ENCODE results near the gene TXNRD2.

DNA sequence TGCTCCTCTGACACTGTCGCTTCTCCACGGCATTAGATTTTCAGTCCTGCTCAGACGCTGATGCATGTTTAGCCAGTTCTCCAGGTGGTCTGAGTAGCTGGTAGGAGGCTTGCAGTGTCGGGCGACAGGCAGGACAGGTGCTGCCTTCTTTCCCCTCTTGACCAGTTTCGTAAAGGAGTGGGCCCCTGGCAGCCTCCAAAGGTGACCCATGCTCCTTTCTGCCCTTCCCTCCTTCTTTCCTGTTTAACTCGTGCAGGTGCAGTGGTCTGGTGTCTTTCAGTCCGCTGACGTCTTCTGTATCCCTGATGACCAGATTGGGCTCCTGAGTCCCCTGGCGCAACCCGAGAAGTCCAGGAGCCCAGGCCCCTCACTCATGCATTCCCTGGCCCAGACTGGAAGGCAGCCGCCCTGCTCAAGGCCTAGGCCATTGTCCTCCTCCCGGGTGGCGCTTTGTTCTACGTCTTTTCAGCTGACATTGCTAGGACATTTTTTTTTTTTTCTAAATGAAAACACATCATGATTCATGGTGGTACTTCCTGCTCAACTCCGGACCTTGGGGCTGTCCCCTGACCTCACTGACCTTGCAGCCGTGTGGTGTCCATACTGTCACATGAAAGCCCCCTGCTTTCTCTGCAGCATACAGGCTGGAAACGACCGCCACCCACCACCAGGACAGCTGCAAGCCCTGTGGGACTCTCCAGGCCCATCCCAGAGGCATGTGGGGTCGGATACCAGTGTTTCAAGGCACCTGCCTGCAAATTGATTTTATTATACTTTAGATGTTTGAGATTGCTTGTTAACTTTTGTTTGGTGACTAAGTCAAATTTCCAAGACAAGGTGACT lies 25.5 kb upstream of the TXNRD2 start:
- TF ChIP-seq, protein P1, sequence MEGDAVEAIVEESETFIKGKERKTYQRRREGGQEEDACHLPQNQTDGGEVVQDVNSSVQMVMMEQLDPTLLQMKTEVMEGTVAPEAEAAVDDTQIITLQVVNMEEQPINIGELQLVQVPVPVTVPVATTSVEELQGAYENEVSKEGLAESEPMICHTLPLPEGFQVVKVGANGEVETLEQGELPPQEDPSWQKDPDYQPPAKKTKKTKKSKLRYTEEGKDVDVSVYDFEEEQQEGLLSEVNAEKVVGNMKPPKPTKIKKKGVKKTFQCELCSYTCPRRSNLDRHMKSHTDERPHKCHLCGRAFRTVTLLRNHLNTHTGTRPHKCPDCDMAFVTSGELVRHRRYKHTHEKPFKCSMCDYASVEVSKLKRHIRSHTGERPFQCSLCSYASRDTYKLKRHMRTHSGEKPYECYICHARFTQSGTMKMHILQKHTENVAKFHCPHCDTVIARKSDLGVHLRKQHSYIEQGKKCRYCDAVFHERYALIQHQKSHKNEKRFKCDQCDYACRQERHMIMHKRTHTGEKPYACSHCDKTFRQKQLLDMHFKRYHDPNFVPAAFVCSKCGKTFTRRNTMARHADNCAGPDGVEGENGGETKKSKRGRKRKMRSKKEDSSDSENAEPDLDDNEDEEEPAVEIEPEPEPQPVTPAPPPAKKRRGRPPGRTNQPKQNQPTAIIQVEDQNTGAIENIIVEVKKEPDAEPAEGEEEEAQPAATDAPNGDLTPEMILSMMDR (IDR thresholded peaks at IDR 0.05), result no peak
- no peak for TF ChIP-seq POLR2A (IDR thresholded peaks at IDR 0.05)

All from thyroid gland (tissue), 4 donors.